HG02571 (cell line): ENCODE data around the gene DHRS7B.

ENCODE experiments used
- ATAC-seq: cut with Tn5 transposase; IDR thresholded peaks from one replicate; pipeline ENCODE4 v1.9.1; 2021; ENCODE audit warnings: mild to moderate bottlenecking, moderate library complexity; ENCODE audit not compliant: unreplicated experiment

Gene DHRS7B

GRCh38 chr17:21149621-21150020 is 22.9 kb downstream of the DHRS7B start:
- ATAC-seq = no peak

GRCh38 chr17:21152731-21153130 is 26.0 kb downstream of the DHRS7B start:
- ATAC-seq = no peak

GRCh38 chr17:21157586-21158370 is 31.0 kb downstream of the DHRS7B start:
- ATAC-seq = no peak

- no peak for ATAC-seq
Measured at GRCh38 chr17:21160401-21160800, 33.6 kb downstream of the DHRS7B start.

- no peak for ATAC-seq
Measured at GRCh38 chr17:21161498-21162393, 35.0 kb downstream of the DHRS7B start.

- no peak for ATAC-seq
Measured at GRCh38 chr17:21162394-21162775, 35.6 kb downstream of the DHRS7B start.

GRCh38 chr17:21163101-21163500 is 36.3 kb downstream of the DHRS7B start:
- no peak for ATAC-seq

- ATAC-seq = no peak
Measured at GRCh38 chr17:21164216-21164615, 37.5 kb downstream of the DHRS7B start.

- ATAC-seq = no peak
Measured at GRCh38 chr17:21164620-21165019, 37.9 kb downstream of the DHRS7B start.

GRCh38 chr17:21165922-21166594 is 39.3 kb downstream of the DHRS7B start:
- no peak for ATAC-seq

- no peak for ATAC-seq
Measured at GRCh38 chr17:21166595-21167210, 39.9 kb downstream of the DHRS7B start.

- no peak for ATAC-seq
Measured at GRCh38 chr17:21167303-21167702, 40.5 kb downstream of the DHRS7B start.

- no peak for ATAC-seq
Measured at GRCh38 chr17:21168555-21168865, 41.7 kb downstream of the DHRS7B start.

GRCh38 chr17:21169496-21169895 is 42.7 kb downstream of the DHRS7B start:
- ATAC-seq = no peak

GRCh38 chr17:21170809-21171208 is 44.0 kb downstream of the DHRS7B start:
- ATAC-seq = no peak

- ATAC-seq = no peak
Measured at GRCh38 chr17:21171309-21171922, 44.7 kb downstream of the DHRS7B start.

- ATAC-seq = no peak
Measured at GRCh38 chr17:21171970-21172510, 45.3 kb downstream of the DHRS7B start.

- no peak for ATAC-seq
Measured at GRCh38 chr17:21172846-21173245, 46.1 kb downstream of the DHRS7B start.

GRCh38 chr17:21173543-21173942 is 46.8 kb downstream of the DHRS7B start:
- ATAC-seq = no peak

- no peak for ATAC-seq
Measured at GRCh38 chr17:21174186-21174585, 47.4 kb downstream of the DHRS7B start.
